Measurements from ENCODE around the gene TSPYL1. TPM values are rescaled to one million over a fixed set of nuclear protein-coding genes. Genes with fewer than 3 reads are reported as not detected.

The TSPYL1 gene
- total RNA-seq = 92.5 to 95.6 TPM (median 95.1 TPM) in 3 replicates

- Mint-ChIP-seq H3K4me3 (peak within 1 kb of the TSS; percentile 94), H3K27ac (peak within 1 kb of the TSS; percentile 98), H3K27me3 (ENCODE audit: low read depth) (no peaks in the 10 kb centered on the region), H3K4me1 (peaks cover 67% of the 10 kb centered on the region), H3K36me3 (peaks cover 14% of the 10 kb centered on the region), H3K9me3 (no peaks in the 10 kb centered on the region)
- DNase-seq (ENCODE audit: low spot score in 2 of 2, unreplicated experiment in 2 of 2) = peak; percentile 84 to 94
- TF ChIP-seq CTCF (IDR thresholded peaks at IDR 0.05; ENCODE audit: unreplicated experiment) = no peak
Observed at GRCh38 chr6:116279232-116280160, at the start of gene TSPYL1. Gene TSPYL1 (minus strand): TSS chr6:116279930. CDS start chr6:116279830, 100 bp downstream.

- H3K36me3 Mint-ChIP-seq = peaks cover 2% of the 10 kb centered on the region
Observed at GRCh38 chr6:116329156-116329555, 49.4 kb upstream of the TSPYL1 start.

GRCh38 chr6:116328528-116328903 is 48.8 kb upstream of the TSPYL1 start:
- no peak for DNase-seq (ENCODE audit: low spot score in 2 of 2, unreplicated experiment in 2 of 2)
- Mint-ChIP-seq H3K27me3 (ENCODE audit: low read depth) (no peaks in the 10 kb centered on the region), H3K4me3 (no peak overlapping the region), H3K36me3 (peaks cover 2% of the 10 kb centered on the region), H3K9me3 (peaks cover 4% of the 10 kb centered on the region), H3K4me1 (peaks cover 23% of the 10 kb centered on the region), H3K27ac (peak overlapping the region; percentile 51)
- no peak for TF ChIP-seq CTCF (IDR thresholded peaks at IDR 0.05; ENCODE audit: unreplicated experiment)

More at GRCh38 chr6:116329156-116329555, 49.4 kb upstream of the TSPYL1 start:
- Mint-ChIP-seq H3K27me3 (ENCODE audit: low read depth) (no peaks in the 10 kb centered on the region), H3K27ac (no peak overlapping the region), H3K4me1 (peaks cover 23% of the 10 kb centered on the region), H3K4me3 (no peak overlapping the region), H3K9me3 (peaks cover 7% of the 10 kb centered on the region)
- TF ChIP-seq CTCF (IDR thresholded peaks at IDR 0.05; ENCODE audit: unreplicated experiment) = no peak
- DNase-seq (ENCODE audit: low spot score in 2 of 2, unreplicated experiment in 2 of 2) = no peak

GRCh38 chr6:116327803-116328527 is 48.2 kb upstream of the TSPYL1 start:
- no peaks in the 10 kb centered on the region for H3K27me3 Mint-ChIP-seq (ENCODE audit: low read depth)
- DNase-seq (ENCODE audit: low spot score in 2 of 2, unreplicated experiment in 2 of 2) = no peak
- H3K36me3 Mint-ChIP-seq = no peaks in the 10 kb centered on the region
- H3K4me1 Mint-ChIP-seq = peaks cover 23% of the 10 kb centered on the region
- H3K27ac Mint-ChIP-seq = peak overlapping the region; percentile 75
- peaks cover under 1% of the 10 kb centered on the region for H3K9me3 Mint-ChIP-seq
- no peak for TF ChIP-seq CTCF (IDR thresholded peaks at IDR 0.05; ENCODE audit: unreplicated experiment)
- no peak overlapping the region for H3K4me3 Mint-ChIP-seq

- H3K36me3 Mint-ChIP-seq = no peaks in the 10 kb centered on the region
- peaks cover 28% of the 10 kb centered on the region for H3K4me1 Mint-ChIP-seq
- no peak for TF ChIP-seq CTCF (IDR thresholded peaks at IDR 0.05; ENCODE audit: unreplicated experiment)
- H3K27ac Mint-ChIP-seq = peak overlapping the region; percentile 66
- H3K9me3 Mint-ChIP-seq = no peaks in the 10 kb centered on the region
- no peak for DNase-seq (ENCODE audit: low spot score in 2 of 2, unreplicated experiment in 2 of 2)
- H3K4me3 Mint-ChIP-seq = no peak overlapping the region
- H3K27me3 Mint-ChIP-seq (ENCODE audit: low read depth) = no peaks in the 10 kb centered on the region
Observed at GRCh38 chr6:116326996-116327395, 47.3 kb upstream of the TSPYL1 start.

All from mesothelial cell of epicardium (in vitro differentiated cells).